ENCODE measurements around the gene ENTPD1. TPM values are rescaled to one million over a fixed set of nuclear protein-coding genes. Genes with fewer than 3 reads are reported as not detected.
"Not testable (repeated sequence)": the region's sequence is repeated elsewhere in the genome, so short reads cannot be mapped to it uniquely, and the experiment has no call there.

Gene ENTPD1
- total RNA-seq, 2 donors from 2014 or later = 5.4 to 13.8 TPM

GRCh38 chr10:95773454-95773853 is 17.5 kb downstream of the ENTPD1 start:
- not testable (repeated sequence) for H3K36me3 Mint-ChIP-seq (ENCODE audit: low read depth); H3K4me1 Mint-ChIP-seq; H3K27ac Mint-ChIP-seq; H3K27me3 Mint-ChIP-seq; DNase-seq; H3K4me3 Mint-ChIP-seq; H3K9me3 ChIP-seq (ENCODE audit: control insufficient read depth, low read length, poor library complexity, severe bottlenecking); ATAC-seq

GRCh38 chr10:95777638-95778037 is 21.7 kb downstream of the ENTPD1 start:
- H3K4me3 Mint-ChIP-seq; DNase-seq; H3K27ac Mint-ChIP-seq; H3K9me3 ChIP-seq (ENCODE audit: control insufficient read depth, low read length, poor library complexity, severe bottlenecking); H3K4me1 Mint-ChIP-seq; ATAC-seq; H3K36me3 Mint-ChIP-seq (ENCODE audit: low read depth): not testable (repeated sequence)
- peaks cover 30% of the 10 kb centered on the region for H3K27me3 Mint-ChIP-seq

- no peak for ATAC-seq
- no peak overlapping the region for H3K27ac Mint-ChIP-seq
- peaks cover 47% of the 10 kb centered on the region for H3K27me3 Mint-ChIP-seq
Measured at GRCh38 chr10:95782318-95782717, 26.4 kb downstream of the ENTPD1 start.

GRCh38 chr10:95783741-95784140 is 27.8 kb downstream of the ENTPD1 start:
- no peak for ATAC-seq
- no peak for DNase-seq
- H3K27me3 Mint-ChIP-seq = peaks cover 53% of the 10 kb centered on the region
- no peak overlapping the region for H3K27ac Mint-ChIP-seq
- peaks cover 3% of the 10 kb centered on the region for H3K36me3 Mint-ChIP-seq (ENCODE audit: low read depth)
- no peak overlapping the region for H3K4me3 Mint-ChIP-seq
- no peaks in the 10 kb centered on the region for H3K9me3 ChIP-seq (ENCODE audit: control insufficient read depth, low read length, poor library complexity, severe bottlenecking)
- H3K4me1 Mint-ChIP-seq = no peaks in the 10 kb centered on the region

More at GRCh38 chr10:95782318-95782717, 26.4 kb downstream of the ENTPD1 start:
- peaks cover 3% of the 10 kb centered on the region for H3K36me3 Mint-ChIP-seq (ENCODE audit: low read depth)
- no peaks in the 10 kb centered on the region for H3K9me3 ChIP-seq (ENCODE audit: control insufficient read depth, low read length, poor library complexity, severe bottlenecking)
- DNase-seq = no peak
- H3K4me3 Mint-ChIP-seq = no peak overlapping the region
- H3K4me1 Mint-ChIP-seq = no peaks in the 10 kb centered on the region

- no peak for ATAC-seq
Measured at GRCh38 chr10:95784279-95784913, 28.4 kb downstream of the ENTPD1 start.

GRCh38 chr10:95785317-95785716 is 29.4 kb downstream of the ENTPD1 start:
- Mint-ChIP-seq H3K4me1 (no peaks in the 10 kb centered on the region), H3K36me3 (ENCODE audit: low read depth) (peaks cover 2% of the 10 kb centered on the region), H3K27ac (no peak overlapping the region), H3K4me3 (no peak overlapping the region), H3K27me3 (peaks cover 44% of the 10 kb centered on the region)
- no peaks in the 10 kb centered on the region for H3K9me3 ChIP-seq (ENCODE audit: control insufficient read depth, low read length, poor library complexity, severe bottlenecking)
- no peak for DNase-seq
- no peak for ATAC-seq

More at GRCh38 chr10:95784279-95784913, 28.4 kb downstream of the ENTPD1 start:
- no peaks in the 10 kb centered on the region for H3K9me3 ChIP-seq (ENCODE audit: control insufficient read depth, low read length, poor library complexity, severe bottlenecking)
- Mint-ChIP-seq H3K4me3 (no peak overlapping the region), H3K36me3 (ENCODE audit: low read depth) (peaks cover 2% of the 10 kb centered on the region), H3K4me1 (no peaks in the 10 kb centered on the region), H3K27me3 (peaks cover 50% of the 10 kb centered on the region), H3K27ac (peak overlapping the region; percentile 32)
- DNase-seq = no peak

GRCh38 chr10:95785942-95786669 is 30.1 kb downstream of the ENTPD1 start:
- peaks cover 36% of the 10 kb centered on the region for H3K27me3 Mint-ChIP-seq
- H3K27ac Mint-ChIP-seq = no peak overlapping the region
- peaks cover 3% of the 10 kb centered on the region for H3K36me3 Mint-ChIP-seq (ENCODE audit: low read depth)
- DNase-seq (no peak), ATAC-seq (no peak)
- no peaks in the 10 kb centered on the region for H3K9me3 ChIP-seq (ENCODE audit: control insufficient read depth, low read length, poor library complexity, severe bottlenecking)
- H3K4me3 Mint-ChIP-seq = no peak overlapping the region
- H3K4me1 Mint-ChIP-seq = no peaks in the 10 kb centered on the region

GRCh38 chr10:95787447-95787846 is 31.5 kb downstream of the ENTPD1 start:
- no peaks in the 10 kb centered on the region for H3K4me1 Mint-ChIP-seq

GRCh38 chr10:95788830-95789229 is 32.9 kb downstream of the ENTPD1 start:
- H3K4me1 Mint-ChIP-seq = no peaks in the 10 kb centered on the region
- peaks cover 17% of the 10 kb centered on the region for H3K27me3 Mint-ChIP-seq
- no peaks in the 10 kb centered on the region for H3K9me3 ChIP-seq (ENCODE audit: control insufficient read depth, low read length, poor library complexity, severe bottlenecking)
- H3K27ac Mint-ChIP-seq = no peak overlapping the region
- DNase-seq (no peak), ATAC-seq (no peak)
- H3K36me3 Mint-ChIP-seq (ENCODE audit: low read depth) = peaks cover 4% of the 10 kb centered on the region
- H3K4me3 Mint-ChIP-seq = no peak overlapping the region

More at GRCh38 chr10:95787447-95787846, 31.5 kb downstream of the ENTPD1 start:
- peaks cover 29% of the 10 kb centered on the region for H3K27me3 Mint-ChIP-seq
- DNase-seq = no peak
- no peak for ATAC-seq
- H3K4me3 Mint-ChIP-seq = no peak overlapping the region
- H3K27ac Mint-ChIP-seq = no peak overlapping the region
- H3K9me3 ChIP-seq (ENCODE audit: control insufficient read depth, low read length, poor library complexity, severe bottlenecking) = no peaks in the 10 kb centered on the region
- peaks cover 4% of the 10 kb centered on the region for H3K36me3 Mint-ChIP-seq (ENCODE audit: low read depth)

GRCh38 chr10:95789902-95790301 is 33.9 kb downstream of the ENTPD1 start:
- H3K9me3 ChIP-seq (ENCODE audit: control insufficient read depth, low read length, poor library complexity, severe bottlenecking) = no peaks in the 10 kb centered on the region
- peaks cover 11% of the 10 kb centered on the region for H3K27me3 Mint-ChIP-seq
- peaks cover 4% of the 10 kb centered on the region for H3K36me3 Mint-ChIP-seq (ENCODE audit: low read depth)
- H3K4me3 Mint-ChIP-seq = no peak overlapping the region
- H3K27ac Mint-ChIP-seq = no peak overlapping the region
- DNase-seq (no peak), ATAC-seq (no peak)
- H3K4me1 Mint-ChIP-seq = no peaks in the 10 kb centered on the region

- ATAC-seq (no peak), DNase-seq (no peak)
- no peak overlapping the region for H3K27ac Mint-ChIP-seq
- no peak overlapping the region for H3K4me3 Mint-ChIP-seq
- peaks cover 4% of the 10 kb centered on the region for H3K36me3 Mint-ChIP-seq (ENCODE audit: low read depth)
- no peaks in the 10 kb centered on the region for H3K4me1 Mint-ChIP-seq
- peaks cover 11% of the 10 kb centered on the region for H3K27me3 Mint-ChIP-seq
- H3K9me3 ChIP-seq (ENCODE audit: control insufficient read depth, low read length, poor library complexity, severe bottlenecking) = no peaks in the 10 kb centered on the region
Measured at GRCh38 chr10:95790982-95791381, 35.0 kb downstream of the ENTPD1 start.

- Mint-ChIP-seq H3K4me3 (no peak overlapping the region), H3K4me1 (no peaks in the 10 kb centered on the region), H3K27me3 (peaks cover 11% of the 10 kb centered on the region), H3K27ac (no peak overlapping the region), H3K36me3 (ENCODE audit: low read depth) (peaks cover 4% of the 10 kb centered on the region)
- ATAC-seq (no peak), DNase-seq (no peak)
- H3K9me3 ChIP-seq (ENCODE audit: control insufficient read depth, low read length, poor library complexity, severe bottlenecking) = no peaks in the 10 kb centered on the region
Measured at GRCh38 chr10:95791425-95791979, 35.5 kb downstream of the ENTPD1 start.

- Mint-ChIP-seq H3K4me1 (no peaks in the 10 kb centered on the region), H3K27me3 (peaks cover 11% of the 10 kb centered on the region), H3K4me3 (no peak overlapping the region), H3K27ac (no peak overlapping the region), H3K36me3 (ENCODE audit: low read depth) (peaks cover 4% of the 10 kb centered on the region)
- DNase-seq (no peak), ATAC-seq (no peak)
- H3K9me3 ChIP-seq (ENCODE audit: control insufficient read depth, low read length, poor library complexity, severe bottlenecking) = no peaks in the 10 kb centered on the region
Measured at GRCh38 chr10:95792211-95792780, 36.3 kb downstream of the ENTPD1 start.
